Measurements from ENCODE around the gene BRSK1. TPM values are rescaled to one million over a fixed set of nuclear protein-coding genes. Genes with fewer than 3 reads are reported as not detected.

The BRSK1 gene
- total and polyA plus RNA-seq, 9 donors, result 1.9 to 11.3 (median 4.8) TPM

GRCh38 chr19:55302318-55302703 lies 18.5 kb downstream of the BRSK1 start:
- 75 to 78% (median 77%) methylated on average over 12 of the region's 12 CpGs for WGBS, 3 donors
- no peak overlapping the region for H3K4me3 ChIP-seq
- H3K9me3 ChIP-seq, result no peaks in the 10 kb centered on the region
- DNase-seq, result no peak
- H3K27me3 ChIP-seq, result no peaks in the 10 kb centered on the region
- H3K27ac ChIP-seq, result no peak overlapping the region
- TF ChIP-seq CTCF (IDR thresholded peaks at IDR 0.05) (no peak), EP300 (IDR thresholded peaks at IDR 0.05) (no peak), POLR2A (IDR thresholded peaks at IDR 0.05) (no peak)
- intact Hi-C loops (cut with DNase I), result loop anchor here in 2 of 4 donors (5.0 to 10.0 kb wide), 3 partner anchors 80 to 202 kb away; partner anchors contain the start of genes TMEM238 (in 2 of the 2) and RPL28 (in 1 of the 2)
- H3K4me1 ChIP-seq (ENCODE audit: insufficient read depth), result peaks cover 1% of the 10 kb centered on the region
- H3K36me3 ChIP-seq, result no peaks in the 10 kb centered on the region

GRCh38 chr19:55303477-55303876 lies 19.7 kb downstream of the BRSK1 start:
- Histone ChIP-seq H3K4me1 (ENCODE audit: insufficient read depth) (peaks cover 1% of the 10 kb centered on the region), H3K36me3 (no peaks in the 10 kb centered on the region), H3K4me3 (no peak overlapping the region), H3K27ac (no peak overlapping the region), H3K27me3 (no peaks in the 10 kb centered on the region), H3K9me3 (no peaks in the 10 kb centered on the region)
- DNase-seq, result no peak
- TF ChIP-seq EP300 (IDR thresholded peaks at IDR 0.05) (no peak), POLR2A (IDR thresholded peaks at IDR 0.05) (no peak), CTCF (IDR thresholded peaks at IDR 0.05) (no peak)
- intact Hi-C loops (cut with DNase I), result loop anchor here in 2 of 4 donors (5.0 to 10.0 kb wide), 3 partner anchors 79 to 201 kb away; partner anchors contain the start of genes TMEM238 (in 2 of the 2) and RPL28 (in 1 of the 2)
- 85 to 90% (median 87%) methylated on average over 11 of the region's 11 CpGs for WGBS, 3 donors

GRCh38 chr19:55304279-55304978 lies 20.6 kb downstream of the BRSK1 start:
- TF ChIP-seq EP300 (IDR thresholded peaks at IDR 0.05) (no peak), POLR2A (IDR thresholded peaks at IDR 0.05) (no peak), CTCF (IDR thresholded peaks at IDR 0.05) (no peak)
- Histone ChIP-seq H3K36me3 (no peaks in the 10 kb centered on the region), H3K4me1 (ENCODE audit: insufficient read depth) (peaks cover 1% of the 10 kb centered on the region), H3K27ac (no peak overlapping the region), H3K9me3 (no peaks in the 10 kb centered on the region), H3K27me3 (no peaks in the 10 kb centered on the region), H3K4me3 (no peak overlapping the region)
- intact Hi-C loops (cut with DNase I), result loop anchor here in 2 of 4 donors (5.0 to 10.0 kb wide), 3 partner anchors 78 to 200 kb away; partner anchors contain the start of genes TMEM238 (in 2 of the 2) and RPL28 (in 1 of the 2)
- WGBS, 3 donors, result 79 to 84% (median 83%) methylated on average over 35 to 39 of the region's 39 CpGs
- peak in 3 of 5 donors; percentile 45 to 61 (median 52) for DNase-seq

GRCh38 chr19:55304980-55305379 lies 21.2 kb downstream of the BRSK1 start:
- WGBS, 3 donors, result 75 to 76% (median 76%) methylated on average over 14 of the region's 14 CpGs
- no peaks in the 10 kb centered on the region for H3K9me3 ChIP-seq
- intact Hi-C loops (cut with DNase I), result loop anchor here in 2 of 4 donors (5.0 to 10.0 kb wide), 3 partner anchors 77 to 200 kb away; partner anchors contain the start of genes TMEM238 (in 2 of the 2) and RPL28 (in 1 of the 2)

More at GRCh38 chr19:55304980-55305379, 21.2 kb downstream of the BRSK1 start:
- TF ChIP-seq EP300 (IDR thresholded peaks at IDR 0.05) (no peak), POLR2A (IDR thresholded peaks at IDR 0.05) (no peak), CTCF (IDR thresholded peaks at IDR 0.05) (no peak)
- H3K36me3 ChIP-seq, result no peaks in the 10 kb centered on the region
- DNase-seq, result no peak
- peaks cover 1% of the 10 kb centered on the region for H3K4me1 ChIP-seq (ENCODE audit: insufficient read depth)
- no peak overlapping the region for H3K4me3 ChIP-seq
- no peak overlapping the region for H3K27ac ChIP-seq
- no peaks in the 10 kb centered on the region for H3K27me3 ChIP-seq
